PFSK-1 (cell line): ENCODE data around the gene CNTFR.

Experiments used
- POLR2AphosphoS5 ChIP-seq: IDR thresholded peaks from 2 replicates; pipeline ENCODE4 v1.6.1; 2012; ENCODE audit warnings: low read depth, mild to moderate bottlenecking, control low read depth, low read length, moderate library complexity
- REST ChIP-seq, 2 experiments: IDR thresholded peaks; 2 replicates each; pipeline versions ENCODE4 v1.6.1 to v1.8.0; 2011 to 2012; ENCODE audit warnings: low read depth in 2 of 2, low read length in 2 of 2, control low read depth in 1 of 2, inconsistent platforms in 1 of 2, mild to moderate bottlenecking in 1 of 2, moderate library complexity in 1 of 2; ENCODE audit not compliant: insufficient read depth in 1 of 2
- TAF1 ChIP-seq: IDR thresholded peaks from 2 replicates; pipeline ENCODE4 v1.6.1; 2012; ENCODE audit warnings: low read length, control low read depth, borderline replicate concordance; ENCODE audit not compliant: insufficient read depth

- TF ChIP-seq POLR2AphosphoS5: no peak
- TF ChIP-seq REST (IDR thresholded peaks at IDR 0.05; ENCODE audit: insufficient read depth in 1 of 2, low read depth in 2 of 2, low read length in 2 of 2): no peak
- TF ChIP-seq TAF1: no peak
Measured at GRCh38 chr9:34559624-34560455, 29.7 kb downstream of the CNTFR start.
